HEK293T (cell line): Measurements from ENCODE around the gene NGEF.

ENCODE experiments used
- ARNT ChIP-seq: fragments of 450-650 bp; IDR thresholded peaks from 2 replicates; pipeline ENCODE4 v1.6.1; 2017; ENCODE audit warnings: mild to moderate bottlenecking
- BHLHE40 ChIP-seq: fragments of 450-650 bp; IDR thresholded peaks from 2 replicates; pipeline ENCODE4 v1.6.1; 2016; ENCODE audit warnings: mild to moderate bottlenecking, moderate library complexity, borderline replicate concordance
- HDGF ChIP-seq: fragments of 450-650 bp; IDR thresholded peaks from 2 replicates; pipeline ENCODE4 v1.6.1; 2017; ENCODE audit warnings: antibody characterized with exemption, borderline replicate concordance
- NFRKB ChIP-seq: fragments of 450-650 bp; IDR thresholded peaks from 2 replicates; pipeline ENCODE4 v1.6.1; 2016; ENCODE audit warnings: mild to moderate bottlenecking, moderate library complexity
- SUZ12 ChIP-seq: fragments of 450-650 bp; IDR thresholded peaks from 2 replicates; pipeline ENCODE4 v1.6.1; 2016; ENCODE audit warnings: mild to moderate bottlenecking
- TARDBP ChIP-seq: fragments of 450-650 bp; IDR thresholded peaks from 2 replicates; pipeline ENCODE4 v1.6.1; 2016

- TF ChIP-seq ARNT (no peak), SUZ12 (no peak), HDGF (no peak), NFRKB (no peak), TARDBP (no peak), BHLHE40 (no peak)
Observed at GRCh38 chr2:232973796-232974195, 39.3 kb downstream of the NGEF start.
